NK-92 (cell line): ENCODE data around the gene ZNF79.

Source experiments
- DNase-seq: peaks from one replicate; lab custom pipeline; 2025; ENCODE audit not compliant: unreplicated experiment; lab: John Stamatoyannopoulos, UW

ZNF79 gene

GRCh38 chr9:127423934-127424675 lies at the start of gene ZNF79:
ZNF79 (plus strand) TSS chr9:127424382; CDS start chr9:127424788, 406 bp downstream.
- DNase-seq: peak; percentile 47

- DNase-seq: no peak
Measured at GRCh38 chr9:127380479-127380878, 43.7 kb upstream of the ZNF79 start.

GRCh38 chr9:127382541-127382940 lies 41.6 kb upstream of the ZNF79 start:
- DNase-seq: no peak

- DNase-seq: no peak
Measured at GRCh38 chr9:127384016-127384730, 40.0 kb upstream of the ZNF79 start.

DNA sequence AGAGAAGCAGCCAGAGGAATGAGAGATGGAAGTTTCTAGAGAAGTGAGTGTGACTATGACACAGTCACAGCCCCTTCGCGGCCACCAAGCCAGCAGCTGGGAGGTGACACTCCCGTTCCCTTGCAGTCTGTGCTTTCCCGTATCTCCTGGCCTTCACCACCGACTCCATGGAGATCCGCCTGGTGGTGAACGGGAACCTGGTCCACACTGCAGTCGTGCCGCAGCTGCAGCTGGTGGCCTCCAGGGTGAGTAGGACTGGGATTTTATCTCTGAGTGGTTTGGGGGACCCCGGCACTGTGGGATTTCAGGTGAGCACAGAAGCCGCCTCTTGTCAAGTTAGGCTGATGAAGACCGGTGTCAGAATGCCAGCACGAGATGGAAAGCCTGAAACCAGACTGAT lies 39.3 kb upstream of the ZNF79 start:
- no peak for DNase-seq

DNA sequence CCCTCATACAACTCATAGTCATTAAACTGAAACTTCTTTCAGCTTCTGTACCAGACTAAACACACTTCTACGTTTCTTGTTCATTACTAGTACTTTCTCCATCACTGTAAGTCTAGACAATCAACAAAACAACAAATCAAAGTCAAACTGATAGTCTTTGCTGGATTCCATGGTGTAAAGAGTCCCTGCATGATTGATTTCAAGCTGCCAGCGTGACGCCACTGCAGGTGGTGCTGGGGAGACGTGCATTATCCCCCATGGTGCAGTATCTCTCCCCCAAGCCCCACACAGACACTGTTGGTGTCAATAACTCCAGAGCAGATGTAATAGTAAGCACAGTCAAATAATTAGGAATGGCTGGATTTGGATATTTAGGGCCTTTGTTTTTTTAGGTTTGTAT lies 37.9 kb upstream of the ZNF79 start:
- DNase-seq: no peak

- DNase-seq: no peak
Measured at GRCh38 chr9:127386981-127387380, 37.2 kb upstream of the ZNF79 start.

DNA sequence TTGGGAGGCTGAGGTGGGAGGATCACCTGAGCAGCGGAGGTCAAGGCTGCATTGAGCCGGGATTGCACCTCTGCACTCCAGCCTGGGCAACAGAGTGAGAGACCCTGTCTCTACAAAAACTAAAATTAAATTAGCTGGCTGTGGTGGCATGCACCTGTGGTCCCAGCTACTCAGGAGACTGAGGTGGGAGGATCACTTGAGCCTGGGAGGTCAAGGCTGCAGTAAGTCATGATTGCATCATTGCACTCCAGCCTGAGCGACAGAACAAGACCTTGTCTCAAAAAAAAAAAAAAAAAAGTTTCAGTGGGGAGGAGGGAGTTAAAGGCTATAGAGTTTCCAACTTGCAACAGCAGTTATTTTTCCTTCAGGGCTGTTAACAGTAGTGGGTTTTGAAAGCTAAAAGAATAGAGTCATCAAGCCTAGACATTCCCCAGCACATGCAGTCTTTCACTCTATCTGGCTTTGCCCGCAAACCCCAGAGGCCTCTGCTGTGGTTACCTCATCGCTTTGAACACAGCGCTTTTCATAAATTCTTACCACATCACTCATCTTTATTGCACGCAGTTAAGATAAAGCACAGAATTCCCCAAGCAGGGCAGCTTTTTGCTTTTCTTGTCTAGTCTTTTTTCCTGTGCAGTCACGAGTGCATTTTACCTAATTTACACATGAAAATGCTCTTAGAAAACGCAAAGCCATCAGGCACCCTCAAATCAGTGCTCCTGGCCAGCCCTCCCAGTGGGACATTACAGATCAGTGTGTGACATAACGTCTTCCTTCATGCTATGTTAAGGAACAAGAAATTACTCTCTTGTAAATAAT lies 35.9 kb upstream of the ZNF79 start:
- peak; percentile 45 for DNase-seq

DNA sequence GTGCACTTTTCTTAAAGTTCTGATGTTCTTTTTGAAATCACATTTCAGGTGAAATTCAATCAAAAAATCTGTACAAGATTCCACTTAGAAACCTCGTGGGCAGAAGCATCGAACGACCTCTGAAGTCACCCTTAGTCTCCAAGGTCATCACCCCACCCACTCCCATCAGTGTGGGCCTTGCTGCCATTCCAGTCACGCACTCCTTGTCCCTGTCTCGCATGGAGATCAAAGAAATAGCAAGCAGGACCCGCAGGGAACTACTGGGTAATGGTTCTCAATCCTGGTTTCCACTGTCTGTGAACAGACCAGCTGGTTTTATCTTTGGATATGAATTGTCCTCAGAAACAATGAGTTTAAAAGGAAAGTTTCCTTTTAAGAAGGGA lies 35.3 kb upstream of the ZNF79 start:
- no peak for DNase-seq

DNA sequence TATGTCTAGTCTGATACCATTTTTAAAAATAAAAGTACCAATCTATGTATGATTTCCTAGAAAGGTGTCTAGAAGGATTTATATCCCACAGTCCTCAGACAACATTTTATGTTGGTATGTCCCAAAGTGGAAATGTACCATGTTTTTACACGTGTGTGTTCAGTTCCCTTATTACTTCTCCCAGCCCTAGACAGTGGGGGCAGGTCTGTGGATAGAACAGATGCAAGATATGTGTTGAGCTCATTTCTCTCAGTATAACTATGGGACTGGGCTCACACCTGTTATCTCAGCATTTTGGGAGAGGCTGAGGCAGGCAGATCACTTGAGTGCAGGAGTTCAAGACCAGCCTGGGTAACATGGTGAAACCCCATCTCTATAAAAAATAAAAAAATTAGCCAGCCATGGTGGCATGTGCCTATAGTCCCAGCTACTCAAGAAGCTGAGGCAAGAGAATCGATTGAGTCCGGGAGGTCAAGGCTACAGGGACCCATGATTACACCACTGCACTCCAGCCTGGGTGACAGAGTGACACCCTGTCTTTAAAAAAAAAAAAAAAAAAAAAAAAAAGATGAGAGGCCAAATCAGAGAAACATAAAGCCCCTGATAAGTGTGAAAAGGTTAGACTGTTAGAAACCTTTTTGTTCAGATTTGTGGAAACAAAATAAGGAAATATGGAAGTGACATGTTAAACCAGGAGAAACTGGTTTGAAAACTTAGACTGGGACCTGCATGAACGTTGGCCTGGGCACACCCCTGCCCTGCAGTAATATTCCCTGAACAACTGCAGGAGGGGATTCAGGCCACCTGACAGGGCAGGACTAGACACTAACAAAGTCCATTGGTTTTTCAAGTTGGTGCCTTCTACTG lies 34.6 kb upstream of the ZNF79 start:
- DNase-seq: no peak

DNA sequence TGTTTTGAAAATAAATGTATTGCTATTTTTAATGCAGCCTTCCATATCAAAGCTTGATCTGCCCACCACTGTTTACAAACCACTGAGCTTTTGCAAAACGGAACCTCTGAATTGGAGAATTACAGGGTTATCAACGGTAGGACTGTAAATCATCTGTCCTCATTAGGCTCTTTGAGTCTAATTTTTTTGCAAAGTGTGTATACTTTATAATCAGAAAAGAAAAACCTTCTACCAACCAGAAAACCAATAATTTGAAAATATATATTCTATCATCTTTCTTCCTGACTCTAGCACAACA lies 34.0 kb upstream of the ZNF79 start:
- no peak for DNase-seq

GRCh38 chr9:127390563-127390962 lies 33.6 kb upstream of the ZNF79 start:
- no peak for DNase-seq

GRCh38 chr9:127392166-127392565 lies 32.0 kb upstream of the ZNF79 start:
- DNase-seq: no peak

DNA sequence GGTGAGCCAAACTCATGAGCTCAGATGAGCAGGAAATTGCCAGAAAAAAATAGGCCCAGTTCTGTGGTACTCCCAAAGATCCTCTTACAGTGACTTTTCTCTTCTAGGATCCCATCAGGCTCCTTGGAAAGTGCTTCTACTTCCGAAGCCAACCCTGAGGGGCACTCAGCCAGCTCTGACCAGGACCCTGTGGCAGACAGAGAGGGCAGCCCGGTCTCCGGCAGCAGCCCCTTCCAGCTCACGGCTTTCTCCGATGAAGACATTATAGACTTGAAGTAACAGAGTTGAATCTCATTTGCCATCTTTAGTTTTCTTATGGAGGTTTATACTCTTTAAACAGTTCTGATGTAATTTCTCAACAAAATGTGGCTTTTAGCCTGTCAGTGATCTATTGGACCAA lies 31.2 kb upstream of the ZNF79 start:
- no peak for DNase-seq

- no peak for DNase-seq
Measured at GRCh38 chr9:127393645-127394044, 30.5 kb upstream of the ZNF79 start.

DNA sequence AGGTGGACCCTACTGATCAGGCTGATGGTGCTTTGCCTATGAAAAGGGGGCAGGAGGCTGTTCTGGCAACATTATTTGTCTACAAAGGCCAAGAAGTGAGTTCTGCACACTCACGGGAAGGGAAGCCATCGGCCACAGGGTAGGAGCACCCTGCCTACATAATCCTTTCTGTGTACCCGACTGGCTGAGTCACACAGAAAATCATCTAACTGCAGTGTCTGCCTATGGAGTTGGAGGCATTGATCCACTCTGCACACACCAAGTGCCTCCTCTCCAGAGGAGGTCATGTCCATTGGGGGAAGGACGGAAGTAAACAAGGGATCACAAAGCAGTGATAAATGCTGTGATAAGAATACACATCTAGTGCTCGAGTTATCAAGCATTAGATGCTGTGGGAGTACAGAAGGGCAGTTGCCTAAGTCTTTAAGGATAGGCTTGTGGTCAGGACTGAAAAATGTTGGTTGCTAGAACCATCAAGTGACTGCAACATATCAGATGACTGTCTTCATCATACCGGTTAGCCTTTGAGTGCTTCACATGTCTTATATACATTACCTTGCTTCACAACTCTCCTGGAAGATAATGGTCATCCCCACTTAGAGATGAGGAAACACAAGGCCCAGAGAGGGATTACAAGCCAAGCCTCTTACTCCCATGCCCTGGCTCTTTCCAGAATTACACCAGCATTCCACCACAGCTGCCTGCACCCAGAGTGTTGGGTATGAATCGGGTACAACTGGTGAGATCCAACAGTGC lies 28.5 kb upstream of the ZNF79 start:
- no peak for DNase-seq

GRCh38 chr9:127396253-127396807 lies 27.9 kb upstream of the ZNF79 start:
- no peak for DNase-seq

GRCh38 chr9:127396808-127397645 lies 27.2 kb upstream of the ZNF79 start, which contains the start of gene SLC2A8:
SLC2A8 (plus strand) TSS chr9:127397169; CDS start chr9:127397231, 62 bp downstream.
- DNase-seq: peak; percentile 18
